Karpas-422 (cell line): ENCODE data around the gene CCT6B. TPM values are rescaled to one million over a fixed set of nuclear protein-coding genes. Genes with fewer than 3 reads are reported as not detected.

Experiments
- DNase-seq: peaks from one replicate; pipeline ENCODE4 v3.0.0-alpha.2; 2015
- H2AFZ ChIP-seq: fragments of 200-600 bp; sonication (generic); 2 replicates; pipeline ENCODE4 v1.6.1; 2014; ENCODE audit warnings: antibody characterized with exemption, low read length, mixed read lengths
- H3K27ac ChIP-seq: fragments of 200-600 bp; sonication (generic); 2 replicates; pipeline ENCODE4 v1.5.1; 2014; ENCODE audit warnings: mild to moderate bottlenecking, low read length, moderate library complexity
- H3K27me3 ChIP-seq: fragments of 200-600 bp; sonication (generic); 2 replicates; pipeline ENCODE4 v1.6.1; 2014; ENCODE audit warnings: low read length, mixed read lengths
- H3K36me3 ChIP-seq: fragments of 200-600 bp; sonication (generic); 2 replicates; pipeline ENCODE4 v1.6.1; 2014; ENCODE audit warnings: low read length, mixed read lengths; ENCODE audit not compliant: insufficient read depth
- H3K4me1 ChIP-seq: fragments of 200-600 bp; sonication (generic); 2 replicates; pipeline ENCODE4 v1.6.1; 2014; ENCODE audit warnings: mild to moderate bottlenecking, low read length, mixed read lengths
- H3K4me2 ChIP-seq: fragments of 200-600 bp; sonication (generic); 2 replicates; pipeline ENCODE4 v1.6.1; 2014; ENCODE audit warnings: low read length, low read depth, mild to moderate bottlenecking; ENCODE audit not compliant: poor library complexity, severe bottlenecking
- H3K4me3 ChIP-seq: fragments of 200-600 bp; sonication (generic); 2 replicates; pipeline ENCODE4 v1.5.1; 2014; ENCODE audit warnings: mild to moderate bottlenecking, antibody characterized with exemption, low read length, mixed read lengths
- H3K79me2 ChIP-seq: fragments of 200-600 bp; sonication (generic); 2 replicates; pipeline ENCODE4 v1.6.1; 2014; ENCODE audit warnings: mild to moderate bottlenecking, low read length, mixed read lengths
- H3K9ac ChIP-seq: fragments of 200-600 bp; sonication (generic); 2 replicates; pipeline ENCODE4 v1.6.0; 2014; ENCODE audit warnings: low read length
- H3K9me2 ChIP-seq: fragments of 200-600 bp; sonication (generic), shearing (Covaris generic); replicated peaks from 2 replicates; pipeline ENCODE4 v1.6.0; 2014; ENCODE audit warnings: mild to moderate bottlenecking, low read length, moderate library complexity; ENCODE audit not compliant: insufficient read depth
- H3K9me3 ChIP-seq: fragments of 300-700, 200-600 bp; sonication (generic); 2 replicates; pipeline ENCODE4 v1.6.1; 2014; ENCODE audit warnings: low read length, mixed read lengths
- H4K20me1 ChIP-seq: fragments of 200-600 bp; sonication (generic); 2 replicates; pipeline ENCODE4 v1.6.1; 2014; ENCODE audit warnings: mild to moderate bottlenecking, antibody characterized with exemption, low read length, low read depth; ENCODE audit not compliant: insufficient read depth
- total RNA-seq: library from RNA; depleted of rRNA; stranded (reverse); fragments of >200 nt; shearing (Covaris generic); gene quantifications from 2 replicates; pipeline ENCODE4 v1.2.3, GENCODE V29; 2014; ENCODE audit warnings: low replicate concordance

CCT6B gene
- total RNA-seq, 1 experiment from 2014 or later, result 7.0 TPM

DNA sequence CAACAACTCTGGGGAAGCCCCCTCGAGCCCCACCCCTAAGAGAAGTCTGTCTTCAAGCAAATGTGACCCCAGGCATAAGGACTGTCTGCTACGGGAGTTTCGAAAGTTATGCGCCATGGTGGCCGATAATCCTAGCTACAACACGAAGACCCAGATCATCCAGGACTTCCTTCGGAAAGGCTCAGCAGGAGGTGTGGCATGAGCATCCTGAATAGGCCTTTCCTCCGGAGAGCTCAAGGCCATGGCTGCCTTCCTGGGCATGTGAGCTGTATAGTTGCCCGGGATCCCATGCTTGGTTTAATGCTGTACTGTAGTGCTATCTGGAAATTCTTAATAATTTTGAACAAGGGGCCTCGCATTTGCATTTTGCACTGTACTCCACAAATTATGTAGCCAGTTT is 28.2 kb upstream of the CCT6B start:
- DNase-seq, result no peak
- H3K9me3 ChIP-seq, result no peaks in the 10 kb centered on the region
- H3K4me3 ChIP-seq, result no peak overlapping the region
- peaks cover 12% of the 10 kb centered on the region for H3K79me2 ChIP-seq
- peaks cover 12% of the 10 kb centered on the region; the same call in 1 of the 2 replicates for H3K36me3 ChIP-seq
- no peaks in the 10 kb centered on the region for H4K20me1 ChIP-seq
- no peak overlapping the region for H2AFZ ChIP-seq
- no peak overlapping the region for H3K9ac ChIP-seq
- no peak overlapping the region for H3K4me2 ChIP-seq
- no peak overlapping the region for H3K27ac ChIP-seq
- H3K4me1 ChIP-seq, result no peaks in the 10 kb centered on the region
- no peaks in the 10 kb centered on the region for H3K27me3 ChIP-seq
- H3K9me2 ChIP-seq, result no peaks in the 10 kb centered on the region

DNA sequence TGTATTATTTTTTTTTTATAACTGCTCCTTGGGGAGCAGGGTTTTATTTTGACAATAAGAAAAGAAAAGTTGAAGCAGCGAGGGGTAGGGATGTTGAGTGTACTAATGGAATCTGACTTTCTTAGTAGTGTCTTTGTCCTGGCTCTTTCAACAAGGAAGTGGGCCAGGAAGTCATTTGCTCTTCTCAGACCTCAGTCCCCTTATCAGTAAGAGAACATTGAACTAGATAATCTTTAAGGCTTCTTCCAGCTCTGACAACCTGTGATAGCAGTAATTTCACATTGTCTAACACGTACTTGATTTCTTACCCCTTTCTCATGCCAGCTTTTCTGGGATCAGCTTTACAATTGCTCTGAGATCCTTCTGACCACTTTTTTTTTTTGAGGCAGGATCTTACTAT is 27.4 kb upstream of the CCT6B start:
- Histone ChIP-seq H3K4me1 (no peaks in the 10 kb centered on the region), H3K9me2 (no peaks in the 10 kb centered on the region), H3K9ac (no peak overlapping the region), H3K27ac (no peak overlapping the region), H3K9me3 (no peaks in the 10 kb centered on the region), H4K20me1 (no peaks in the 10 kb centered on the region), H3K4me3 (no peak overlapping the region), H3K4me2 (no peak overlapping the region), H3K79me2 (peaks cover 20% of the 10 kb centered on the region), H2AFZ (no peak overlapping the region), H3K27me3 (no peaks in the 10 kb centered on the region), H3K36me3 (peaks cover 13% of the 10 kb centered on the region; the same call in 1 of the 2 replicates)
- no peak for DNase-seq

DNA sequence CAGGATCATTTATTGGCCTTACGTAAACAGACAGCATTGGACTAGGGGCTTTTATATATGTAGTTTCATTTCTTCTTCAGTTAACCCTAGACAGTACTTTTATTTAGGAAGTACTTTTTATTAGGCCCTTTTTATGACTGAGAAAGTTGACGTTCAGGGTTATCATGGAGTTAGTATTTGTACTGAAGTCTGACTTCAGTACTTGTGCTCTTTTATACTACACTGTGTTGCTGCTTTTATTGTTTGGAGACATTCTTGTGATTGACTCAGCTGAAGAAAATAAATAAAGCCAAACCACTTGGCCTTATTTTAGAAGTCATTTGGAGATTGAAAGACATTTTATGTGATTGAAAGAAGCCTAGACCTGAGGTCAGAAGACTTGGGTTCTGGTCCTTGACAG is 26.0 kb upstream of the CCT6B start:
- H3K9me2 ChIP-seq, result no peaks in the 10 kb centered on the region
- no peak overlapping the region for H3K27ac ChIP-seq
- H3K4me2 ChIP-seq, result no peak overlapping the region
- H4K20me1 ChIP-seq, result no peaks in the 10 kb centered on the region
- H3K79me2 ChIP-seq, result peaks cover 29% of the 10 kb centered on the region
- H3K4me1 ChIP-seq, result no peaks in the 10 kb centered on the region
- H3K9me3 ChIP-seq, result no peaks in the 10 kb centered on the region
- DNase-seq, result no peak
- no peak overlapping the region for H3K4me3 ChIP-seq
- no peak overlapping the region for H2AFZ ChIP-seq
- peaks cover 15% of the 10 kb centered on the region; the same call in 1 of the 2 replicates for H3K36me3 ChIP-seq
- H3K27me3 ChIP-seq, result no peaks in the 10 kb centered on the region
- H3K9ac ChIP-seq, result no peak overlapping the region

DNA sequence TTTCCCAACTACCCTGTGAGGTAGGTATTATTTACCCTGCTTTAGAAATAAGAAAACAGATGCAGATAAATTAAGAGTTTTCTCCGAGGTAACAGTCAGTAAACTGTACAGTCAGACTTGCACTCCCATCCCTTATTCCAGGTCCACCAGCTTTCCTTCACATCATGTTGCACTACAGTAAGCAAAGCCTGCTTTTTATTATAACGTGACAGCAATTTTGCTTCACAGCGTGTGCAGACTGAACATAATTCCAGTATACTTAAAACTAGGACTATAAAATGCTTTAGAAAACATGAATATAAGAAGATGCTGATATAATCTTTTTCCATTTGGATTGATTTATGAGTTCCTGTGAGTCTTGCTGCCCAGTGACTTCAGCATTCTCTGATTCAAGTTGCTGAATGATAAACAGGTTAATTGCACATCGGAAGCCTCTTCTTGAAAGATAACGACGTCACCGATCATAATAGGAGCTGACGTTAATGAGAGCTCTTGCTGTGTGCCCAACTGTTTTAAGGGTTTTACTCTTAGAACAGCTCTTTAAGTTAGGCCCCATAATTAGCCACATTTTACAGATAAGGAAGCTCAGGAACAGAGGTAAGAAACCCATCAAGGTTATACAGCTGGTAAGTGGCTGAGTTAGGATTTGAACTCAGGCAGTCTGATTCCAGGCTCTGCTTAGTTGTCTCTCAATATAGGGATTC is 20.4 kb upstream of the CCT6B start:
- H3K9me3 ChIP-seq, result no peaks in the 10 kb centered on the region
- H3K4me2 ChIP-seq, result peak overlapping the region; percentile 96
- H4K20me1 ChIP-seq, result no peaks in the 10 kb centered on the region
- H3K27ac ChIP-seq, result peak overlapping the region; percentile 73
- DNase-seq, result no peak
- H3K27me3 ChIP-seq, result no peaks in the 10 kb centered on the region
- H3K79me2 ChIP-seq, result peaks cover 39% of the 10 kb centered on the region
- peak overlapping the region; percentile 92 for H3K9ac ChIP-seq
- no peaks in the 10 kb centered on the region for H3K9me2 ChIP-seq
- H3K4me1 ChIP-seq, result peaks cover 21% of the 10 kb centered on the region
- H2AFZ ChIP-seq, result no peak overlapping the region
- peak overlapping the region; percentile 73 for H3K4me3 ChIP-seq
- H3K36me3 ChIP-seq, result peaks cover 7% of the 10 kb centered on the region; the same call in 1 of the 2 replicates

- H3K36me3 ChIP-seq, result 0 out of 2 replicates have a peak, but pooled peaks cover 5% of the 10 kb centered on the region
- peak; percentile 91 for DNase-seq
- peak overlapping the region; percentile 73 for H3K27ac ChIP-seq
- peaks cover 38% of the 10 kb centered on the region for H3K79me2 ChIP-seq
- H3K9ac ChIP-seq, result peak overlapping the region; percentile 92
- no peaks in the 10 kb centered on the region for H3K27me3 ChIP-seq
- peak overlapping the region; percentile 73 for H3K4me3 ChIP-seq
- H3K9me3 ChIP-seq, result no peaks in the 10 kb centered on the region
- H4K20me1 ChIP-seq, result no peaks in the 10 kb centered on the region
- peaks cover 21% of the 10 kb centered on the region for H3K4me1 ChIP-seq
- peak overlapping the region; percentile 94; the same call in 1 of the 2 replicates for H2AFZ ChIP-seq
- no peaks in the 10 kb centered on the region for H3K9me2 ChIP-seq
- peak overlapping the region; percentile 96 for H3K4me2 ChIP-seq
Observed at GRCh38 chr17:34980681-34981537, 19.6 kb upstream of the CCT6B start.

DNA sequence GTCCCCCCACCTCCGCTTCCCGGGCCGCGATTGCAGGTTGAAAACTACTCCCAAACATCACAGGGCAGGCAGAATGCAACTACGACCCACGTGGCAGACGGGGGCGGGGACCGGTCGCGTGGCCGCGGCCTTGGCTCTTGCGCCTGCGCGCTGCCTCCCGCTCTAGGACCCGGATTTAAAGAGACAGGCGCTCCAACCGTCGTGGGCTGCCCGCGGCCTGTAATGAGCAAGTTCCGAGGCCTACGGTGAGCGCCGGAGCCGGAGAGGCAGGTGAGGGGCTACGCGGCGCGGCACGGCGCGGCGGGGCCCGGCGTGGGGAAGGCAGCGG is 19.1 kb upstream of the CCT6B start, which contains the start of gene LIG3:
TSS of gene LIG3 (plus strand) at position 160 of the 328 bp plus-strand sequence. CDS start 2,494 bp downstream, outside the sequence.
- H3K4me3 ChIP-seq, result peak within 1 kb of the TSS; percentile 73
- H4K20me1 ChIP-seq, result no peaks in the 10 kb centered on the region
- H3K4me2 ChIP-seq, result peak within 1 kb of the TSS; percentile 96
- H3K27ac ChIP-seq, result peak within 1 kb of the TSS; percentile 73
- peak within 1 kb of the TSS; percentile 94 for H2AFZ ChIP-seq
- 0 out of 2 replicates have a peak, but pooled peaks cover 5% of the 10 kb centered on the region for H3K36me3 ChIP-seq
- no peaks in the 10 kb centered on the region for H3K9me3 ChIP-seq
- DNase-seq, result peak; percentile 96
- peaks cover 36% of the 10 kb centered on the region for H3K79me2 ChIP-seq
- no peaks in the 10 kb centered on the region for H3K27me3 ChIP-seq
- H3K9ac ChIP-seq, result peak within 1 kb of the TSS; percentile 92
- H3K9me2 ChIP-seq, result no peaks in the 10 kb centered on the region
- peaks cover 21% of the 10 kb centered on the region for H3K4me1 ChIP-seq

- H3K4me1 ChIP-seq, result peaks cover 21% of the 10 kb centered on the region
- H3K79me2 ChIP-seq, result peaks cover 33% of the 10 kb centered on the region
- 0 out of 2 replicates have a peak, but pooled peaks cover 5% of the 10 kb centered on the region for H3K36me3 ChIP-seq
- peak; percentile 47 for DNase-seq
- H3K27ac ChIP-seq, result peak overlapping the region; percentile 34; the same call in 1 of the 2 replicates
- peak overlapping the region; percentile 92 for H3K9ac ChIP-seq
- peak overlapping the region; percentile 96 for H3K4me2 ChIP-seq
- H3K9me2 ChIP-seq, result no peaks in the 10 kb centered on the region
- H3K4me3 ChIP-seq, result peak overlapping the region; percentile 73
- H4K20me1 ChIP-seq, result no peaks in the 10 kb centered on the region
- no peaks in the 10 kb centered on the region for H3K9me3 ChIP-seq
- peak overlapping the region; percentile 64 for H2AFZ ChIP-seq
- H3K27me3 ChIP-seq, result no peaks in the 10 kb centered on the region
Observed at GRCh38 chr17:34979650-34980352, 18.5 kb upstream of the CCT6B start.
